Measurements from ENCODE around the gene UGT1A8.

The UGT1A8 gene

GRCh38 chr2:233702238-233702637, 84.8 kb downstream of the UGT1A8 start:
- no peak for TF ChIP-seq CTCF (IDR thresholded peaks at IDR 0.05; ENCODE audit: low read depth, low read length)

GRCh38 chr2:233705911-233706506, 88.6 kb downstream of the UGT1A8 start:
- no peak overlapping the region for H3K4me3 ChIP-seq (replicated peaks in 1 of 2; ENCODE audit: low read depth in 2 of 2, low read length in 2 of 2)
- DNase-seq (ENCODE audit: low read depth in 2 of 2): peak in 1 of 2 donors; percentile 68
- no peak for TF ChIP-seq CTCF (IDR thresholded peaks at IDR 0.05; ENCODE audit: low read depth, low read length)

More at GRCh38 chr2:233702238-233702637, 84.8 kb downstream of the UGT1A8 start:
- H3K4me3 ChIP-seq (replicated peaks in 1 of 2; ENCODE audit: low read depth in 2 of 2, low read length in 2 of 2): no peak overlapping the region
- no peak for DNase-seq (ENCODE audit: low read depth in 2 of 2)

- peak; percentile 38 to 62 for DNase-seq (ENCODE audit: low read depth in 2 of 2)
- H3K4me3 ChIP-seq (replicated peaks in 1 of 2; ENCODE audit: low read depth in 2 of 2, low read length in 2 of 2): no peak overlapping the region
Measured at GRCh38 chr2:233706720-233707119, 89.3 kb downstream of the UGT1A8 start.

GRCh38 chr2:233707940-233708644, 90.7 kb downstream of the UGT1A8 start:
- peak; percentile 62 for DNase-seq (ENCODE audit: low read depth in 2 of 2)
- no peak for TF ChIP-seq CTCF (IDR thresholded peaks at IDR 0.05; ENCODE audit: low read depth, low read length)
- no peak overlapping the region for H3K4me3 ChIP-seq (replicated peaks in 1 of 2; ENCODE audit: low read depth in 2 of 2, low read length in 2 of 2)

More at GRCh38 chr2:233706720-233707119, 89.3 kb downstream of the UGT1A8 start:
- TF ChIP-seq CTCF (IDR thresholded peaks at IDR 0.05; ENCODE audit: low read depth, low read length): no peak

- H3K4me3 ChIP-seq (replicated peaks in 1 of 2; ENCODE audit: low read depth in 2 of 2, low read length in 2 of 2): no peak overlapping the region
- no peak for DNase-seq (ENCODE audit: low read depth in 2 of 2)
- no peak for TF ChIP-seq CTCF (IDR thresholded peaks at IDR 0.05; ENCODE audit: low read depth, low read length)
Measured at GRCh38 chr2:233708942-233709341, 91.5 kb downstream of the UGT1A8 start.

- peak; percentile 95 for TF ChIP-seq CTCF (IDR thresholded peaks at IDR 0.05; ENCODE audit: low read depth, low read length)
- peak; percentile 80 to 88 for DNase-seq (ENCODE audit: low read depth in 2 of 2)
- no peak overlapping the region for H3K4me3 ChIP-seq (replicated peaks in 1 of 2; ENCODE audit: low read depth in 2 of 2, low read length in 2 of 2)
Measured at GRCh38 chr2:233711312-233712008, 94.0 kb downstream of the UGT1A8 start.

Data from cardiac fibroblast (primary cell).